Endothelial cell of umbilical vein (primary cell): ENCODE data around the gene LRCH1. TPM values are rescaled to one million over a fixed set of nuclear protein-coding genes. Genes with fewer than 3 reads are reported as not detected.

Experiments
- BruUV-seq: library from RNA; stranded (reverse); fragments of 400-500 nt; replicated peaks from 2 replicates; lab custom pipeline; 2021; lab: Mats Ljungman, UMichigan
- CTCF ChIA-PET: fragments of 300-600, 350-600 bp; sonication (Branson Sonifier 250); formaldehyde crosslinking; loops from one replicate; lab custom pipeline; 2021; ENCODE audit warnings: antibody characterized with exemption, inconsistent platforms; lab: Charles Lee
- POLR2A ChIA-PET: fragments of 300-600, 350-600 bp; sonication (Branson Sonifier 250); formaldehyde crosslinking; loops from one replicate; lab custom pipeline; 2021; ENCODE audit warnings: antibody characterized with exemption, inconsistent platforms; lab: Charles Lee
- DNase-seq: peaks from one replicate; pipeline ENCODE4 v3.0.0-alpha.2; 2011; ENCODE audit warnings: low read depth, low spot score
- FAIRE-seq: peaks from 2 replicates; lab custom pipeline; 2011; peaks lifted over from hg19 to GRCh38; lab: Jason Lieb, UNC
- H2AFZ ChIP-seq: 2 replicates; pipeline ENCODE4 v1.6.0; 2012; ENCODE audit warnings: low read depth, low read length, control low read depth, inconsistent platforms
- H3K27ac ChIP-seq: 2 replicates; pipeline ENCODE4 v1.5.1; 2011; ENCODE audit warnings: low read depth, mild to moderate bottlenecking, control low read depth, low read length, moderate library complexity; ENCODE audit not compliant: insufficient read depth
- H3K27me3 ChIP-seq, 2 experiments: 2 replicates each; pipeline versions ENCODE4 v1.6.0 to v1.6.1; 2011; ENCODE audit warnings: low read length in 2 of 2, mixed read lengths in 1 of 2; ENCODE audit not compliant: control insufficient read depth in 2 of 2, insufficient read depth in 2 of 2
- H3K36me3 ChIP-seq, 2 experiments: 2 replicates in 1 of 2; 3 replicates in 1 of 2; pipeline ENCODE4 v1.5.1; 2011; ENCODE audit warnings: low read length in 2 of 2, mild to moderate bottlenecking in 1 of 2, moderate library complexity in 1 of 2; ENCODE audit not compliant: control insufficient read depth in 2 of 2, insufficient read depth in 2 of 2; ENCODE audit errors: extremely low read depth in 1 of 2
- H3K4me1 ChIP-seq: 3 replicates; pipeline ENCODE4 v1.5.1; 2011; ENCODE audit warnings: mild to moderate bottlenecking, low read length; ENCODE audit not compliant: control insufficient read depth, insufficient read depth; ENCODE audit errors: extremely low read depth
- H3K4me2 ChIP-seq: 2 replicates; pipeline ENCODE4 v1.6.1; 2011; ENCODE audit warnings: low read length, control low read depth, mixed read lengths; ENCODE audit not compliant: insufficient read depth
- H3K4me3 ChIP-seq, 3 experiments: fragments of 200-600 bp in 1 of 3; sonication (generic), shearing (Covaris generic) in 1 of 3; replicated peaks in 1 of 3; 2 replicates each; pipeline ENCODE4 v1.5.1; 2011 to 2016; ENCODE audit warnings: control low read depth in 3 of 3, low read length in 3 of 3, mild to moderate bottlenecking in 2 of 3, inconsistent platforms in 1 of 3, low read depth in 1 of 3, moderate library complexity in 1 of 3; ENCODE audit not compliant: insufficient read depth in 1 of 3
- H3K79me2 ChIP-seq: 2 replicates; pipeline ENCODE4 v1.6.0; 2012; ENCODE audit warnings: low read length, inconsistent platforms; ENCODE audit not compliant: control insufficient read depth, insufficient read depth
- H3K9ac ChIP-seq: replicated peaks from 2 replicates; pipeline ENCODE3; 2011; ENCODE audit warnings: low read length, control low read depth; ENCODE audit not compliant: insufficient read depth; ENCODE audit errors: extremely low read depth
- H3K9me1 ChIP-seq: replicated peaks from 3 replicates; pipeline ENCODE4 v1.6.0; 2011; ENCODE audit warnings: mild to moderate bottlenecking, low read length; ENCODE audit not compliant: control insufficient read depth, insufficient read depth; ENCODE audit errors: extremely low read depth
- H3K9me3 ChIP-seq: replicated peaks from 2 replicates; pipeline ENCODE4 v1.5.1; 2012; ENCODE audit warnings: low read length, inconsistent platforms; ENCODE audit not compliant: control insufficient read depth, insufficient read depth
- H4K20me1 ChIP-seq: replicated peaks from 2 replicates; pipeline ENCODE3; 2011; ENCODE audit warnings: mild to moderate bottlenecking, low read length; ENCODE audit not compliant: control insufficient read depth, insufficient read depth; ENCODE audit errors: extremely low read depth
- CTCF ChIP-seq, 2 donors: IDR thresholded peaks; 1 replicate in 1 of 2; 2 replicates in 1 of 2; pipeline ENCODE4 v1.5.1; 2011; ENCODE audit warnings: low read length in 2 of 2, mild to moderate bottlenecking in 2 of 2, moderate library complexity in 2 of 2, control low read depth in 1 of 2, inconsistent platforms in 1 of 2, low read depth in 1 of 2; ENCODE audit not compliant: insufficient read depth in 1 of 2; ENCODE audit errors: extremely low read depth in 1 of 2
- EZH2 ChIP-seq: IDR thresholded peaks from 2 replicates; pipeline ENCODE4 v1.6.1; 2012; ENCODE audit warnings: borderline replicate concordance, low read depth, mild to moderate bottlenecking, moderate library complexity, low read length, inconsistent platforms; ENCODE audit not compliant: severe bottlenecking
- FOS ChIP-seq: IDR thresholded peaks from 2 replicates; pipeline ENCODE4 v1.6.1; 2011; ENCODE audit warnings: mild to moderate bottlenecking, low read length, moderate library complexity, borderline replicate concordance; ENCODE audit not compliant: insufficient read depth
- GATA2 ChIP-seq: IDR thresholded peaks from 2 replicates; pipeline ENCODE4 v1.7.0; 2011; ENCODE audit warnings: low read depth, mild to moderate bottlenecking, moderate library complexity, mixed read lengths, low read length; ENCODE audit not compliant: insufficient read length, insufficient read depth
- JUN ChIP-seq: IDR thresholded peaks from 2 replicates; pipeline ENCODE4 v1.6.1; 2011; ENCODE audit warnings: borderline replicate concordance, low read depth; ENCODE audit not compliant: insufficient read length, insufficient read depth
- MAX ChIP-seq: IDR thresholded peaks from 2 replicates; pipeline ENCODE4 v1.6.1; 2011; ENCODE audit not compliant: insufficient read depth, insufficient read length
- MYC ChIP-seq: IDR thresholded peaks from one replicate; pipeline ENCODE4 v1.6.1; 2011; ENCODE audit warnings: mild to moderate bottlenecking, low read depth, low read length
- POLR2A ChIP-seq: IDR thresholded peaks from 2 replicates; pipeline ENCODE4 v1.6.1; 2012; ENCODE audit warnings: low read depth, mild to moderate bottlenecking, control low read depth, low read length
- POLR2AphosphoS5 ChIP-seq: IDR thresholded peaks from 2 replicates; pipeline ENCODE4 v1.6.1; 2012; ENCODE audit warnings: low read depth, mild to moderate bottlenecking, control low read depth, low read length, moderate library complexity; ENCODE audit not compliant: insufficient read depth
- dilution Hi-C: fragments of 300-500 bp; cut with MboI; formaldehyde crosslinking; loops from one replicate; pipeline ENCODE4 v1.15.0; 2019; ENCODE audit warnings: low sequenced_read_pairs; ENCODE audit not compliant: extremely low pct_ligation_motif_present
- intact Hi-C: fragments of 100-400 bp; cut with micrococcal nuclease; formaldehyde crosslinking; loops from one replicate; pipeline ENCODE4 v1.10.0; 2022
- polyA plus RNA-seq, 4 experiments: library from polyadenylated mRNA; depleted of rRNA in 3 of 4; stranded (reverse) in 3 of 4; unstranded in 1 of 4; fragments of >200 nt; gene quantifications; 2 replicates each; pipeline versions ENCODE4 v1.2.1 to v1.2.3, GENCODE V29; 2011 to 2012; ENCODE audit warnings: missing spikeins in 1 of 4
- total RNA-seq: library from RNA; stranded (reverse); gene quantifications from 2 replicates; pipeline ENCODE4 v1.2.3, GENCODE V29; 2021

The LRCH1 gene
- total and polyA plus RNA-seq, 2 donors (not counting 3 experiments of a cell fraction or from before 2014, with no cell fraction given), result 5.4 to 16.5 TPM

GRCh38 chr13:46614582-46614981 is 61.6 kb downstream of the LRCH1 start:
- Histone ChIP-seq H3K9me3 (no peaks in the 10 kb centered on the region), H3K36me3 (no peaks in the 10 kb centered on the region), H3K4me1 (peaks cover 11% of the 10 kb centered on the region), H4K20me1 (no peaks in the 10 kb centered on the region), H3K27ac (no peak overlapping the region), H3K9ac (no peak overlapping the region), H3K27me3 (no peaks in the 10 kb centered on the region), H2AFZ (no peak overlapping the region), H3K79me2 (peaks cover 25% of the 10 kb centered on the region), H3K9me1 (no peaks in the 10 kb centered on the region), H3K4me2 (no peak overlapping the region), H3K4me3 (no peak overlapping the region)
- ChIA-PET CTCF (interaction anchor here (1.0 to 1.5 kb wide), 2 partner anchors 11 to 15 kb away, joined by 3 to 6 read pairs; no protein-coding TSS in a partner anchor), POLR2A (no interaction called here)
- no TSS peak for BruUV-seq
- DNase-seq (peak; percentile 52), FAIRE-seq (no peak)
- dilution Hi-C loops (no loop called here), intact Hi-C loops (no loop called here)
- TF ChIP-seq EZH2 (no peak), FOS (no peak), GATA2 (no peak), CTCF (IDR thresholded peaks at IDR 0.05; ENCODE audit: extremely low read depth in 1 of 2, insufficient read depth in 1 of 2, low read depth in 1 of 2, low read length in 2 of 2) (no peak), POLR2A (no peak), MAX (no peak), JUN (no peak), POLR2AphosphoS5 (no peak), MYC (no peak)
